Tibial artery (tissue), 4 donors: ENCODE data around the gene PGBD2.
"Not testable (repeated sequence)": the region's sequence is repeated elsewhere in the genome, so short reads cannot be mapped to it uniquely, and the experiment has no call there.

ENCODE experiments used
- DNase-seq, 2 donors: peaks; one replicate each; pipeline ENCODE4 v3.0.0-alpha.2; 2019
- H3K27ac ChIP-seq, 2 donors: fragments of 200-600 bp; sonication (generic) in 1 of 2; 1 replicate in 1 of 2; 2 replicates in 1 of 2; pipeline ENCODE4 v1.5.1; 2018 to 2019; ENCODE audit warnings: mild to moderate bottlenecking in 1 of 2
- H3K27me3 ChIP-seq, 2 donors: fragments of 200-600 bp; sonication (generic) in 1 of 2; one replicate each; pipeline versions ENCODE4 v1.5.1 to v1.6.0; 2016 to 2019
- H3K36me3 ChIP-seq, 3 donors: fragments of 200-600 bp; sonication (generic) in 2 of 3; one replicate each; pipeline ENCODE4 v1.5.1; 2016 to 2019; ENCODE audit warnings: mild to moderate bottlenecking in 2 of 3
- H3K4me1 ChIP-seq, 4 donors: fragments of 200-600 bp; sonication (generic) in 2 of 4; 1 replicate in 3 of 4; 2 replicates in 1 of 4; pipeline ENCODE4 v1.5.1; 2016 to 2019
- H3K4me3 ChIP-seq, 2 donors: fragments of 200-600 bp; sonication (generic) in 1 of 2; 1 replicate in 1 of 2; 2 replicates in 1 of 2; pipeline ENCODE4 v1.5.1; 2018 to 2019; ENCODE audit warnings: mild to moderate bottlenecking in 2 of 2
- H3K9me3 ChIP-seq, 3 donors: fragments of 200-600 bp; sonication (generic) in 1 of 3; one replicate each; pipeline ENCODE4 v1.5.1; 2016 to 2019
- intact Hi-C: fragments of 100-400 bp; cut with DNase I; formaldehyde crosslinking; loops from one replicate; pipeline ENCODE4 v1.15.0; 2023; ENCODE audit warnings: low total_unique reads
- TF ChIP-seq, protein P1 (sequence below), 2 experiments: fragments of 200-600 bp in 1 of 2; fragments of 450-650 bp in 1 of 2; IDR thresholded peaks; one replicate each; pipeline ENCODE4 v1.5.1; 2017 to 2019; ENCODE audit warnings: antibody characterized with exemption in 2 of 2, mild to moderate bottlenecking in 1 of 2, moderate library complexity in 1 of 2

PGBD2 gene

DNA sequence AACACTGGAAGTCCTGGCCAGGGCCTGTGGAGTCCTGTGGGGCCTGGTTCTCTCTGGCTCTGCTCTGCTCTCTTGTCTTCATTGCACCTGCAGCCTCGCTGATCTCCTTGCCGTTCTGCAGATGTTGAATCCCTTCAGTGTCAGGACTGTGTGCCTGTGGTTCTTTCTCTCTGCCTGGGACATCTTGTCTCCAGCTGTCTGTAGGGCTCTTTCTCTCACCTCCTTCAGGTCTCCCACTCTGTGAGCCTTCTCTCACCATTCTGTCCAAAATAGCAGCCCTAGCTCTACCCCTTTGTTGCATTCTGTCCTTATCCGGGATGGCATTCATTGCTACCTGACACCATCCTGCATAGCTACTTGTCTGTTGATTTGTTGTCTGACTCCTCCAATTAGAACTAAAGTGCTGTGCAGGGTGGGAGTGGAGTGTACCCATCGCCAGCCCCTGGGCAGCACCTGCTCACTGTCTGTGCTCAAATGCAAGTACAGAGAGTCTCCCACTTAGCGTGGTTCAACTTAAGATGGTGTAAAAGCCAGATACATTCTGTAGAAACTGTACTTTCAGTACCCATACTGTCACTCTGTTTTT, 8.9 kb downstream of the PGBD2 start:
- TF ChIP-seq, protein P1, sequence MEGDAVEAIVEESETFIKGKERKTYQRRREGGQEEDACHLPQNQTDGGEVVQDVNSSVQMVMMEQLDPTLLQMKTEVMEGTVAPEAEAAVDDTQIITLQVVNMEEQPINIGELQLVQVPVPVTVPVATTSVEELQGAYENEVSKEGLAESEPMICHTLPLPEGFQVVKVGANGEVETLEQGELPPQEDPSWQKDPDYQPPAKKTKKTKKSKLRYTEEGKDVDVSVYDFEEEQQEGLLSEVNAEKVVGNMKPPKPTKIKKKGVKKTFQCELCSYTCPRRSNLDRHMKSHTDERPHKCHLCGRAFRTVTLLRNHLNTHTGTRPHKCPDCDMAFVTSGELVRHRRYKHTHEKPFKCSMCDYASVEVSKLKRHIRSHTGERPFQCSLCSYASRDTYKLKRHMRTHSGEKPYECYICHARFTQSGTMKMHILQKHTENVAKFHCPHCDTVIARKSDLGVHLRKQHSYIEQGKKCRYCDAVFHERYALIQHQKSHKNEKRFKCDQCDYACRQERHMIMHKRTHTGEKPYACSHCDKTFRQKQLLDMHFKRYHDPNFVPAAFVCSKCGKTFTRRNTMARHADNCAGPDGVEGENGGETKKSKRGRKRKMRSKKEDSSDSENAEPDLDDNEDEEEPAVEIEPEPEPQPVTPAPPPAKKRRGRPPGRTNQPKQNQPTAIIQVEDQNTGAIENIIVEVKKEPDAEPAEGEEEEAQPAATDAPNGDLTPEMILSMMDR (IDR thresholded peaks at IDR 0.05) = no peak
- peaks cover 36 to 57% (median 55%) of the 10 kb centered on the region in 3 donors for H3K36me3 ChIP-seq
- H3K27me3 ChIP-seq = no peaks in the 10 kb centered on the region
- no peak for DNase-seq
- no peak overlapping the region for H3K4me3 ChIP-seq
- no peak overlapping the region for H3K27ac ChIP-seq
- no peaks in the 10 kb centered on the region for H3K9me3 ChIP-seq
- intact Hi-C loops = no loop called here
- H3K4me1 ChIP-seq = no peaks in the 10 kb centered on the region

DNA sequence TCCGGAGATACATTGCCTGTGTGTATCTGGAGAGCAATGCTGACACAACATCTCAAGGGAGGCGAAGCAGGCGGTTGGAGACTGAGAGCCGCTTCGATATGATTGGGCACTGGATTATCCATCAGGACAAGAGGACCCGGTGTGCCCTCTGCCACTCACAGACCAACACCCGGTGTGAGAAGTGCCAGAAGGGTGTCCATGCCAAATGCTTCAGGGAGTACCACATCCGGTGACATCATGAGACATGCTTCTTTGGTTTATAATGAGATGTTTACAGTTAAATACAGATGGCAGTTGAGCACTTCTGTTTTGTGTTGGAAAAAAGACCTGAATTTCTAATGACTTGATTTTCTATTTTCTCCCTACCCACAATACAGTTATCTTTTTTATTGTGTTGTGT, 12.1 kb downstream of the PGBD2 start:
- Histone ChIP-seq H3K4me3 (no peak overlapping the region), H3K27ac (no peak overlapping the region), H3K4me1 (no peaks in the 10 kb centered on the region), H3K9me3 (no peaks in the 10 kb centered on the region), H3K27me3 (no peaks in the 10 kb centered on the region), H3K36me3 (peaks cover 36 to 57% (median 55%) of the 10 kb centered on the region in 3 donors)
- no peak for DNase-seq
- intact Hi-C loops = no loop called here
- TF ChIP-seq, protein P1 (IDR thresholded peaks at IDR 0.05) = no peak

DNA sequence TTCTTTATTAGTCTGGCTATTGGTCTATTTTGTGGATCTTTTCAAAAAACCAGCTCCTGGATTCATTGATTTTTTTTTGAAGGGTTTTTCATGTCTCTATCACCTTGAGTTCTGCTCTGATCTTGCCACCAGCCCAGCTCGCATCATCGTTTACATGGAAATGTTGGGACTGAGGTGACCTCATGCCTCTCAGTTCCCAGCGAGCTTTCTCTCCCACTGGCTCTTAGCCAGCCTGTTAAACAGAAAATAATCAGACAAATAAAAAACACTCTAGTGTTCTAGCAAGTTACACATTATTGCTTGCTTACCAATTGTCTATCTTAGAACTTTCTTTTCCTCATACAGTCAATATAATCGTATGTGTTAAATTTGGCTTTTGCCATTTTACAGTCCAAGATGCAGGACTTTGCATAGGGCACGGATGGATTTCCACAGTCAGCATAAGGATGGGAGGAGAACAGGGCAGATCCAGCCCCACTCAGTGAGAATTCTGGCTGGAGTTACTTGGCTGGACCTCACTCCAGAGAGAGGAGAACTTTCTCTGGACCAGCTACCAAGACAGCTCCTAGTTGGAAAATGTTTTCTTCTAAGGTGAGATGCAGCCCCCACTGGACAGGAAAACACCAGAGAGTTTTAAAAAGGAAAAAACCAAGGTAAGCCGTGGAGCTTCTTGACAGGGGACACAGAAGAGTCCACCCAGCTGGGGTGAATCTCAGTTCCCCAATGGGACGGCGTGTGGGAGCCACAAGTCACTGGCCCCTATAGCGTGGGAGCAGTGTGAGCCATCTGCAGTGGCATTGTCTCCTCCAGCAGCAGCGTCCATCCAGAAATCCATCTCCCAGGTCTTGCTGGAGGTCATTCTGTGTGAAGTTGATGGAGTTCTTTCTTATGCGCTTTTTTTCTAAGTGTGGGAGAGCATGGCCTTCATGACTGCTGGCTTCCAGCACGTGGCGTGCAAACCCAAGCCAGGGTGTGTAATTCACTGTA, 17.6 kb downstream of the PGBD2 start:
- H3K36me3 ChIP-seq = peaks cover 0 to 12% (median 10%) of the 10 kb centered on the region in 3 donors
- no peak for DNase-seq
- intact Hi-C loops = no loop called here
- TF ChIP-seq, protein P1 (IDR thresholded peaks at IDR 0.05) = no peak
- no peak overlapping the region for H3K27ac ChIP-seq
- H3K9me3 ChIP-seq = no peaks in the 10 kb centered on the region
- no peaks in the 10 kb centered on the region for H3K27me3 ChIP-seq
- H3K4me3 ChIP-seq = no peak overlapping the region
- H3K4me1 ChIP-seq = peaks cover 0 to 10% (median 0%) of the 10 kb centered on the region in 4 donors

DNA sequence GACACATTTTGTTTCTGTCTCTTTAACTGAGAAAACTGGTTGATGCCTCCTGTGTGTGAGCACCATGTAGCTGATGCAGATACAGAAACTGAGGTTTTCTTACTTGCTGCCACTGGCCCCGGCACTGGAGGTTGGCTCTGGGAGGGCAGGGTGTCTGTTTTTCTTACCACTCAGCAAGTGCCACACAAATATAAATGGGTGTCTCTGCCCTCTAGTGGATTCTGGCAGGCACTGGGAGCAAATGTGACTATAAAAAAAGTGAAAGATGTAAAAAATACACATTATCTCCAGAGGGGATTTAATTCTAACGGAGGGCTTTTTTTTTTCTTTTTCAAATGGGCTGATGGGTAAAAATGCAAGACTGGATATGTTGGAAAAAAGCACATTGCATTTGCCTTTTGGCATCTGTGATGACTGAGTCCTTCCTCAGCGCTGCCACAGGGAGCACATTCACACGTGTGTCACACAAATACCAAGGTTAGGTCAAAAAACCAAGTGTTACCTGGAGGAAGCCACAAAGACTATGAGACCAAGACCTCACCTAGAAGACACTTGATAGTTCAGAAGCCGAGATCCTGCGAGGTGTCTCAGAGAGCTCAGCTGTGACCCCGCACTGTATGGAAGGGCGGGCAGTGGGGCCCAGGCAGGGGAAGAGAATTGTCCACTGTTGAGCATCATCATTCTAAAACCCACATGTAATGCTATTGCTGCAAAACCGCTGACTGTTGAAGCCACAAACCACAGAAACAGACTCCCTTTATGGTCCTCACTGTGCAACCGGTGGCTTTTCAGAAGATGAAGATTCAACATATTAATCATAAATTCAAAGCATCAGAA, 18.9 kb downstream of the PGBD2 start:
- H3K4me1 ChIP-seq = peaks cover 0 to 10% (median 0%) of the 10 kb centered on the region in 4 donors
- no peaks in the 10 kb centered on the region for H3K27me3 ChIP-seq
- TF ChIP-seq, protein P1 (IDR thresholded peaks at IDR 0.05) = peak; percentile 50 to 52
- intact Hi-C loops = no loop called here
- H3K9me3 ChIP-seq = no peaks in the 10 kb centered on the region
- no peak overlapping the region for H3K4me3 ChIP-seq
- no peak for DNase-seq
- H3K36me3 ChIP-seq = peaks cover 0 to 5% (median 0%) of the 10 kb centered on the region in 3 donors
- H3K27ac ChIP-seq = no peak overlapping the region

DNA sequence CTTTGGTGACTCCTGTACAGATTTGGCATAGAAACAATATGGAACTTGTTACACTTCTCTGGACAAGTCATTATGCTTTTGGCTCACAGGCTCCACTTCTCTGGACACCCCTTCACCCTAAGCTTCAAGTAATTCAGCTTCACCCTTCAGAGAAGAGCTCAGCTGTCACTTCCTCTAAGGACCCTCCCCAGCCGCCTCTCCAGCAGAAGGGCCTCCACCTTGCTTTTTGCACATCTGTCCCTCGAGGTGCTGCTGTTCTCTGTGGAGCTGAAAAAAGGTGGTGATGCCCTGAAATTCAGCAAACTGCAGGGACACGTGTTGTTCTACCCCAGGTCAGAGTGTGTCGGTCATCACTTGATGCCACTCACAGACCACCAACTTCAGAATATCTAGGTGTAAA, 19.8 kb downstream of the PGBD2 start:
- H3K9me3 ChIP-seq, H3K36me3 ChIP-seq, H3K4me1 ChIP-seq, H3K27ac ChIP-seq, H3K27me3 ChIP-seq, H3K4me3 ChIP-seq, DNase-seq, intact Hi-C loops: not testable (repeated sequence)
